Measurements from ENCODE around the gene VAC14.
A peak's percentile ranks its signal among the peaks of the same experiment; 100 is the strongest.

Gene VAC14

GRCh38 chr16:70740914-70741782, 59.8 kb downstream of the VAC14 start:
- no peak for DNase-seq

DNA sequence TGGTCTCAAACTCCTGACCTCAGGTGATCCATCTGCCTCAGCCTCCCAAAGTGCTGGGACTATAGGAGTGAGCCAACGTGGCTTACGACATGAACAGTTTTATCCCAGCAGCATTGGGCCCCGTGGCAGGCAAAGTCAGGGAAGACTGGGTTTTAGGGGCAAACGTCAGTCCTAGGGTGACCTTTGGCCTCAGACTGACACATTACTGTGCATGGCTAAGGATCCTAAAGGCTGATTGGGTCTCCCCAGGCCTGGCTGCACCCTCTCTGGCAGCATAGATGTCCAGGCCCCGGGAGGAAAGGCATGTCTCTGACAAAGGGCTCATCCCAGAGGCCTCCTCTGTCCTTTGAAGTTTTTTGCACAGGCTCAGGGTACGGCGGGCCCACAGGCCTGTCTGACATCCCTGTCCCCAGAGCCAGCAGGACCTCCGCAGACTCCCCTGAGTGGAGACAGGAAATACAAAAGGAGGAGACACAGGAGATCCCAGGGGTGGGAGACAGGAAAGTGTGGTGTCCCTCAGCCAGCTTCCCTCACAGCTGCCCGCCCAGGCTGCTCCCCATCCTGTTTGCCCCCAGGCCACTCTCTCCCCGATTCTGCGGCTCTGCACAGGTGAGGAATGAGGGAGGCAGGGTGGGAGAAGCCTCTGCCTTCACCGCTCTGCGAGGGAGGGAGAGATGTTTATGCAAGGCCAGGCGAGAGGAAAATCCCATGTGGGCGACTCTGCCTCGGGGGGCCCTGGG, 60.6 kb downstream of the VAC14 start:
- DNase-seq, result no peak

- DNase-seq, result no peak
Measured at GRCh38 chr16:70739389-70739788, 61.6 kb downstream of the VAC14 start.

DNA sequence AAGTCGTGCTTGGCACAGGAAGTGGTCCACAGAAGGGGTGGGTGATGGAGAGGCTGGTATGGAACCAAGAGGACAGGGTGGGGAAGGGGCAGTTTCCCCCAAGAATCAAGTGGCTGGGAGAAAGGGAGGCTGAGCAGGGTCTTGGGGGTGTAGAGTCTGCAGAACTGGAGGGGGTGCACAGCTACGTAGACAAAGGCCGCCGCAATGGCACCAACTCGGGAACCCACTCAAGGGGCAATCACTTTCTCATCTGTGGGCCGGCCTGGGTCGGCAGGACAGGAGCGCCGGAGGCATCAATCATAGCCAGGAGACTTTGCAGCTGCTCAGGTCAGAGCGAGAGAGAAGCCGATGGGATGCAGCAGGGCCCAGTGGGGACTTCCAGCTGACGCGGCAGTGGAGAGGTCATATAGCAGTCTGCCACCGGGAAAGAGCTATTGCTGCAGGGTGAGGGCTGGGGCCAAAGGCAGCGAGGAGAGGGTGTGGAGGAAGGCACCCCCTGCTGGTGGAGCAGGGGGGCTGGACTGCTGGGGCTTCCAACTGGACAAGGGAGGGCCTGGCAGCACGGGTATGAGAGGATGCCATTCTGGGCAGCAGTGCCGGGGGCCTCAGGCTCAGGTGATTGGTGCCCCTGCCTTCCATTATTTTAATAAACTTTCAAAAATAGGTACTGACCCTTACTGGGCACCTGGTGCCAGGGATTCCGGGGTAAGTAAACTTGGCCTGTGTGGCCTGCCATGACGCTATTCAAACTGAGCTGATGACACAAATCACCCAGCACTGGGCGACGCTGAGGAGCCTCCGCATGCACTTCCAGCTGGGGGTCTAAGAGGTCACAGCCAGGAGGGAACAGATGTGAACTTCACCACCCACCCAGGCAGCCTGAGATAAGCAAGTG, 62.6 kb downstream of the VAC14 start:
- peak; percentile 69 for DNase-seq

GRCh38 chr16:70737377-70738082, 63.4 kb downstream of the VAC14 start:
- no peak for DNase-seq

DNA sequence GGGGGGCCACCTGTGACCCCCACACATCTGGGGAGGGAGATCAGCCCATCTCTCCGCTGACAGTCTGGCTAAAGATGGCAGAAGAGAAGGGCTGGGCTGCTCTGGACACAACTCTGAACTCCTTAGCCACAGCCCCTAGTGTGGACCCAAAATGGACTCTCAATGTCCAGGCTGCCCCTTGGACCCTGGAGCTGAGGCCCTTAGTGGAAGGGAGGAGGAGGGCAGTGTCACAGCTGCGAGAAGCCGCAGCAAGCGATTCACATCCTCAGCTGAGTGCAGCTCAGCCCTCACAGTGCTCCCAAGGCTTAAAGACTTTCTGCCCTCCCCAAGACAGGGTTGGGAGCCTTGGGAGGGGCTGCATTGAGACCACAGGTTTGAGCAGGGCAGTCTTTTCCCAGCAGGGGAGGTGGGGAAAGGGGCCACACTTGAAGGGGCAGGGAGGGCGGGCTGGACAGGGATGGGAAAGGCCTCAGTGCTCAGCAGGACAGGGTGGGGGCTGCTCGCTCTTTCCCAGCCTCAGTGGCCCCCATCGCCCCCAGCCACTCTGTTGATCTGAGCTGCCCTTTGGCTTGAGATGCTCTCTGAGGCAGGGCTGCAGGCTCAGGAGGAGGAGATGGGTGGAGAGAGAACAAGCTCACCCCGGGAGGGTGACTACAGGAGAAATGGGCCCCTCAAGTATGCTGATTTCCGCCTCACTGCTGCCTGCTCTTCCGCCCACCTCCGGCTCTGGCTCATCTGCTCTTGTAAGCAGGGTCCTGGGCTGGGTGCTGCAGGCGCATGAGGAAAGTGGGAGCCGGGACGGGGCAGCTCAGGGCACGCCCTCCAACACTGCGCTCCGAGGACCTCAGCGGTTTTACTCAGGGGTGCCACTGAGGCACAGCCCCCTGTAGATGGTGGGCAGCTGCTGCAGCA, 64.2 kb downstream of the VAC14 start:
- DNase-seq, result no peak

DNA sequence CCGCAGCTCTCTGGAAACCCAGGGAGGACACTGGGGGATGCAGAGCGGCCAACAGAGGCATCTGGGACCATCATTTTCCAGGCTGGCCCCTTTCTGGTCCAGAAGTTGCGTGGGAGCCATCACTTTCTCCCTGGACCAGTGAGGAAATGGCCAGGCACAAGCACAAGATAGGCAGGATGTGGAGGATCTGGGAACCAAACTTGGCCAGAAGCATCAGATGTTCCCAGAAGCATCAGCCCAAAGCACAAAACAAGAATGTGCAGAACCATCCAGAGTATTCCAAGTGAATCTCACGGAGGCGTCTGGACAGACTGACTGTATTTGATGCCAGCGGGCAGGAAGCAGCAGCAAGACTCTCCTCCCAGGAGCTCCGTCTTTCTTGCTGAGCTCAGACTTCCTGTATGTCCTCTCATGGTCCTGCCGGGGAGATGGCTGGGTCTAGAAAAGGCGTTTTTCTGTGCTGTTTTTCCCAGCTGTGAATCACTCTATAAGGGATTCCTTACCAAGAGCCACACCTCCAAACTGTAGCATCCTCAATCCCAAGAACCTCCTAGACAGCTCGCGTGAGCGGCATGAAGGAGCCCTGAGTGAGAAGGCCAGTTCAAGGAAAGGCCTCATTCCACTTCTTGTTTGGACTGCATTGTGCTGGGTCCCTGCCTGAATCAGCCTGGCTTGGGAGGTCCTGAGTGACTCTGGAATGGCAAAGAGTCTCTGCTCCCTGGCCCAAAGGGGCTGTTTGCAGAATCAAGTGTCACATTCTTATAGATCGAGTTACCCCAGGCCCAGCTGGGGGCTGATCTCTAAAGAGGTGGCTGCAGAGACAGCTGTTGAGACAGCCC, 65.6 kb downstream of the VAC14 start:
- DNase-seq, result no peak

GRCh38 chr16:70734522-70735095, 66.3 kb downstream of the VAC14 start:
- DNase-seq, result no peak

- no peak for DNase-seq
Measured at GRCh38 chr16:70730944-70731343, 70.0 kb downstream of the VAC14 start.

GRCh38 chr16:70730031-70730430, 70.9 kb downstream of the VAC14 start:
- DNase-seq, result peak; percentile 55

DNA sequence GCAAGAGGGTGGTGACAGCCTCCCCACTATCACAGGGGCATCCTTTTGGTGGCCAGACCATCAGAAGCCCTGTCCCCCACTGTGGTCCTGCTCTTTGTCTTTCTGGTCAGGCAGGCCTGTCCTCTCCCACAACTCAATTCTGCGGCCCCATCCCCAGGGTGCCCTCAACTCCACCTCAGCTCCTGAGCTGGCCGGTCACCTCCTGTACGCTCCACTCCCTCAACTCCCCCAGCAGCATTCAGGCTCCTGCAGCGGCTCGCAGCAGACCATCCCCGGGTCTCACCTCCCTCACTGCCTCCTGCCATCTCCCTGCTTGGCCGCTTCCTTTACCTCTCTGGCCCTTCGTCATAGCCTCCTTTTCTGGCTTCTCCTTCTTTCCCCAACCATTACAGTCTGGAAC, 71.7 kb downstream of the VAC14 start:
- no peak for DNase-seq

DNA sequence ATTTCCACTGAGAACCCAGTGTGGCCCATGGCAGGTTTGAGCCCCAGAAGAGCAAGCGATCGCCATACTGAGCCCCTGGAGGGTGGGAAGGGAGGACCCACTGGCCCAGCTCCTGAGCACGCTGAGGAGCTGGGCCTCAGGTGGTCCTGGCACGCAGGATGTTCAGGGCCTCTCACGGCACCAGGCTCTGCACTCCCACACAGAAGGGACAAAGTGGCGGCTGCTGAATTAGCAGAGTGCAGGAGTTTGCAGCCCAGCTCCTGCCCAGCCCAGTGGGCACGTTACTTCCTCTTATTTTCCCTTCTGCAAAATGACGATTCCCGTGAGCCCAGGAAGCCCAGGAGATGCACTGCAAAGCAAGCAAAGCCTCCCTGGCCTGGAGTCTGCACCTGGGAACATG, 72.8 kb downstream of the VAC14 start:
- DNase-seq, result no peak

DNA sequence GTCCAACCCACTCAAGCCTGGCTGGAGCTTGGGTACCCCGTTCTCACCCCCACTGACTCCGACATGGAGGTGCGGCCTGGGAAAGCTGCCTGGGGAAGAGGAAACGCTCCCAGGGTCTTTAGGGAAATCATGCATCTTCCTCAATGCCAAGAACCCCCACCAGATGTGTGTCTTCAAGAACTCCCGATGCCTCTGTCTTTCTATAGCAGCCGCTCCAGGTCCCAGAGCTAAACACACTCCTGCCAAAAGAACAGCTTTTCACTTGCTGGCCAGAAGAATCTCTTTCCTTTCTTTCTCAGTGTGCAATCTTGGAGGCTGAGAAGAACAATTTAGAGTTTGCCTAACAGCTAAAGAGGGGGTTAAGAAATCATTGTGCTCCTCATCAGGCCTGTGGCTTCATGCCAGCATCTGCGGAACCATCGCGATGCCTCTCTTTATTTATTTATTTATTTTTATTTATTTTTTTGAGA, 74.0 kb downstream of the VAC14 start:
- DNase-seq, result no peak

DNA sequence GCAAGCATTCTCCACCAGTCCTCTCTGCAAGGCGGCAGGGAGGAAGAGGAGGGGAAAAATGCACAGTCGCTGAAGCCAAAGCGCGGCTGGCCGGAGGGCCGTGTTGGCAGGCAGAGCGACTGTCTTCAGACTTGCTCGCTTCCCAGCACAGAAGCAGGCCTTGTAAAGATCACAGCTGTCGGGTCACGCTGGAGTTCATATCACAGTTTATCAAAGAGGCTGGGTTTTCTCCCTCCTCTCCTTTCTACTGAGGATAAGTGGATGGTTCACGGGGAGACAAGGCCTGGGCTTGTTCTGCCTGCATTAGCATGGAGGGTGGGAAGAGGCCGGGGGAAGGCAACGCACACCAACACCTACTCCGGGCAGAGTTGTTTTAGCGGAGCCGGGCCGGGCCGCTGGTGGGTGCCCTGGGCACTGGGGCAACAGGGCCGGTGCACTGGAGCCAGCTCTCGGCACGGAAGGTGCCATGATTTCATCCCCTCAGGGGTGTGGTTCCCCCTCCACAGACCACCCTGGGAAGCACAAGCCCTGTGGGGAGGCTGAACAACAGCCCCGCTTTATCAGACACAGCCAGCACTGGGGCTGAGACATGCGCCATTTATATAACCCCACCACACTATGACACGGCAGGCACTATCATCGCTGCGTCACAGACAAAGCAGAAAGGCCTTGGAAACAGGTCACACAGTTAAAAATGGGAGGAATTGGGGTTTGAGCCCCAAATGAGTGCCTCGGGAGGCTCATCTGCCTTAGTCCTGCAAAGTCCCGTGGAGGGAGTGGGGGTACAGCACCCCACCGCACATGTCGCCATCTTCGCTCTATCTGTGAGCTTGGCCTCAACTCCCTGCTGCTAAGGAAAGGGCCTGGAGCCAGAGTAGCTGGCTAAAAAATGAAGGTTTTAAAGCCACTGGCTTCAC, 74.8 kb downstream of the VAC14 start:
- peak; percentile 70 for DNase-seq

GRCh38 chr16:70725024-70725911, 75.7 kb downstream of the VAC14 start:
- peak; percentile 43 for DNase-seq

DNA sequence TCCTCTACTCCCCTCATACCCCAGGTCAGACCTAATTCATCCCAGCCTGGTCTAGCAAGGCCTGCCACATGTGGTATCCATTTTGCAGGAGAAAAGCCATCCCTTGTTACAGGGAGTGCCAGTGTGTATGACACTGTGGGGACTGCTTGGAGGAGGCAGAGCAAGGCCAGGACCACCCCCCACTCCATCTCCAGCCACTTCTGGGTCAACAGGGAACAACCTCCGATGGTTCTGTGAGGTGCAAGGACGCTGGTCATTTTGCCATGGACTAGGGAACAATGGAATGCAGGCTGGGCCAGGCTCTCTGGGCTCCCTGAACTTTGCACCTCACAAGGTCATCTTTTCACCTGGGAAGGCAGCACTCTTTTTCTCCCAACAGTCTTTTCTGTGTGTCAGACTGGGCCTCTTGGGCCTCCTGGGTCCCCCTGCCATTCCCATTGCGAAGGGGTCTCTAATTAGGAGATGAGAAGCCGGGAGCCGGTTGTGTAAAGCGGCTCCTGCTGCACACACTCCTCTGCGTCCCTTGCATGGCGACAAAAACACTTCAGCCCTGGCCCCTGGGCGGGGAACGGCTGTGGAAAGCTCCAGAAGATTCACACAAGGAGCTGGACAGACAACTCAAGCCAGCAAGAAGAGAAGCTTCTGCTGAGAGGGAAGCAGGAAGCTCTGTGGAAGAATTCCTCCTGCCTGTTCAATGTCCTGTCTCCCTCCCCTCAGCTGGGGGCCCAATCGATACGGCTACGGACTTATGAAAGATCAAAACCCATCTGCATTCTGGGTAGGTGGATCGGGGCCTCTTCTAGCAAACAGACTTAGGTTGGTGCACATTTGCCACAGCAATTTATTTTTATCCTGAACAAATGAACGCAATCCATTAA, 76.6 kb downstream of the VAC14 start:
- DNase-seq, result peak; percentile 43

GRCh38 chr16:70723740-70724145, 77.2 kb downstream of the VAC14 start:
- DNase-seq, result no peak
